SK-N-DZ (cell line): Measurements from ENCODE around the gene GDPGP1. TPM values are rescaled to one million over a fixed set of nuclear protein-coding genes. Genes with fewer than 3 reads are reported as not detected.
"Not testable (repeated sequence)": the region's sequence is repeated elsewhere in the genome, so short reads cannot be mapped to it uniquely, and the experiment has no call there.

ENCODE experiments used
- DNase-seq: peaks from one replicate; pipeline ENCODE4 v3.0.0-alpha.2; 2015; ENCODE audit warnings: low spot score
- polyA plus RNA-seq, 2 experiments: library from polyadenylated mRNA; depleted of rRNA; stranded (reverse); fragments of >200 nt; gene quantifications; 2 replicates each; pipeline ENCODE4 v1.2.3, GENCODE V29; 2014

GDPGP1 gene, protein sequence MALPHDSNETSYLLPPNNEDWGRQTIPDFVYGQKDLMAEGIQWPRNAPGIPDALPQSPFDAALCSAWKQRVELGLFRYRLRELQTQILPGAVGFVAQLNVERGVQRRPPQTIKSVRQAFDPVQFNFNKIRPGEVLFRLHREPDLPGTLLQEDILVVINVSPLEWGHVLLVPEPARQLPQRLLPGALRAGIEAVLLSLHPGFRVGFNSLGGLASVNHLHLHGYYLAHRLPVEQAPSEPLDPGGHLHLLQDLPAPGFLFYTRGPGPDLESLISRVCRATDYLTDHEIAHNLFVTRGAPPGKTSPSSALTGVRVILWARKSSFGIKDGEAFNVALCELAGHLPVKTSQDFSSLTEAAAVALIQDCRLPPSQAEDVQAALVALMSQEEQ
- polyA plus RNA-seq (2014; cell fraction: cytosol; rRNA removed), result 2.2 and 3.7 TPM in 2 replicates
- polyA plus RNA-seq (2014; cell fraction: nucleus; rRNA removed), result 1.7 and 4.8 TPM in 2 replicates

DNA sequence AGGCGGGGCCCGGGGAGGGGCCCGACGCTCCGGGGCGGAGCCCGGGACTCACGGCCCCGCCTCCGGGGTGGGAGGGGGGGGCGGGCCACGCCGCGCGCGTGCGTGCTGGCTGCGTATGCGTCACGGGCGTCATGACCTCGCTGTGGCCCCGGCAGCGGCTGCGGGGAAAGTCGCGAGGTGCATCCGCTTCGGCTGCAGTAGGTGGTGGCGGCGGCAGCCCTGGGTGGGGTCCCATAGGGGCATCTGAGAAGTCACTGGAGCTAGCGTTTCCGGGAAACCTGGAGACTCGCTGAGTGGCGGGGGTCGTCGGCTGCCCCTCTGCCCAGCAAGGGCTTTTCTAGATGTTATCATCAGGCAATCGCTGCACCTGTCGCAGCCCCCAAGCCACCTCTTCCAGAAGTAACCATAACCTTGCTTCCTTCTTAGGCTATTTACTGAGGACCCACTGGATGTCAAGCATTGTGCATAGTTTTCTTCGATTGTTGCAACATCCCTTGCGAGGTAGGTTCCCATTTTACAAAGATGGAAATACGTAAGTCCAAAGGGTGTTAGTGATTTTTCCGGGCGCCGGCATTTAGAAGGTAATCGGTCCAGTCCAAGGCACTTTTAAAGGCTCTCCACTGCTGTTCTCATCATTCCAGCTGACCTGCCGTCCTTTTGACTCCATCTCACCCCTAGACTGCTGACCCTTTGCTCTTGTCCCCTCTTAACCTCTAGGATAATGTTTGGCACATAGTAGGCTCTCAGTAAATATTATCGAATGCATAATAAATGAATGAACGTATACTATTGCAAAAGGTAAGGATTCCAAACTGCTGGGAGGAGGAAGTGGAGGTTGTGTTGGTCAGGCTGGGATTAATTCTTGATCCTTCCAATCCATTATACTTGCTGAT is at the start of gene GDPGP1:
TSS of gene GDPGP1 (plus strand) at position 114 of the 893 bp plus-strand sequence. CDS start 6,700 bp downstream, outside the sequence.
- peak; percentile 89 for DNase-seq

DNA sequence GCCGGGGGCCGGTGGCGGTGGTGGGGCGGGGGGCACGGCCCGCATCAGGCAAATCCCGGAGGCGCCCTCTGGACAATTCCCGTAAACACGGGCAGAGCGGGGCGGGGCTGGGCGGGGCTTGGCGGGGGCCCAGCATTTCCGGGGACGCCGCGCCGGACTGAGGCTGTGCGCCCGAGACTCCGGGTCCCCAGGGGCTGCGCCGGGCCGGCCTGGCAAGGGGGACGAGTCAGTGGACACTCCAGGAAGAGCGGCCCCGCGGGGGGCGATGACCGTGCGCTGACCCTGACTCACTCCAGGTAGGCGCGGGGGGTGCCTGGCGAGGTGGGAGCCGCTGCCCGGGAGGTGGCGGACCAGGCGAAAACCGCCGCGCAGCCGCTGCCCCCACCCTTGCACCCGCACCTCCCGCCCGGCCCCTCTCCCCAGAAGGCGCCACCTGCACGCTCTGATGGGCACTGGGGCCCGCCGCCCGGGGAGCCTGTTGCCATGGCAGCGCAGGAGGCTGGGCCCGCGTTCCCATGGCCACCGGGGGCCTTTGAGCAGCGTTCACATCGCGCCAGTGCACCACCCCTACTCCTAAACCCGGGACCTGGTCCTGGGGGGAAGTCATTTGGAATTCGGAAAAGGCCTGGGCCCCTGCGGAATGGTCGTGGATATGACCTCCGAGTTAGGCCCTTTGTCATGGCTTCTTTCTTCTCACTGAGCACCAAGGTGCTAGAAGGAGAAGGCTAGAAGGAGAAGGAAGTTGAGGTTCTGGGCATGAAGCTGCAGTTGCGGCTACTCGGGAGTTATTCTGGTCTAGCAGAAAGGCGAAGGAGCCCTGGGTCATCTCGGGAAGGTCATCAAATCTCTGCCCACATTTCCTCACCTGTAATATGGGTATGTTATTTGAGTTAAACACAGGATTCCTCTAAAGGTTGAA is 49.0 kb upstream of the GDPGP1 start:
- peak; percentile 59 for DNase-seq

DNA sequence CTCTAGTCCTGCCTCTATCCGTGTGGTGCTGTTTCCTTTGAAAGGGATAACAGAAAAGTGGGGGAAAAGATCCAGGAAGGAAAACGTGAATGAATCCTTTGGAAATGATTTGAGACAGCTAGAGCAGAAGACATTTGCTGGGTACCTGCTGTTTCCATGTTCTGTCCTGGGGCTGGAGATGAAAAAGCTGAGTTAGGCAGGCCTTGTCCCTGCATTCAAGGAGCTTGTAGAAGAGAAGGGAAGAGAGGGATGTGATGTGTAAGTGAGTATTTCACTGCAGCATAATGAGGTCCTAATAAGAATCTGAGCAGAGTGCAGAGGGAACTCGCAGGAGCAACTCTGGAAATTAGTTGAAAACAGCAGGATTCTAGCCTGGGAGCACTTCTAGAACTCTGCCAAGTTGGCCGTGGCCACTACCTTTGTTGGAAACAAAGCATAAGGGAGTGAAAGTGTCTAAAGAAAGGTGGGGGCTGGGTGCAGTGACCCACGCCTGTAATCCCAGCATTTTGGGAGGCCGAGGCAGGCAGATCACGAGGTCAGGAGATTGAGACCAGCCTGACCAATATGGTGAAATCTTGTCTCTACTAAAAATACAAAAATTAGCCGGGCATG is 46.6 kb upstream of the GDPGP1 start:
- no peak for DNase-seq

DNA sequence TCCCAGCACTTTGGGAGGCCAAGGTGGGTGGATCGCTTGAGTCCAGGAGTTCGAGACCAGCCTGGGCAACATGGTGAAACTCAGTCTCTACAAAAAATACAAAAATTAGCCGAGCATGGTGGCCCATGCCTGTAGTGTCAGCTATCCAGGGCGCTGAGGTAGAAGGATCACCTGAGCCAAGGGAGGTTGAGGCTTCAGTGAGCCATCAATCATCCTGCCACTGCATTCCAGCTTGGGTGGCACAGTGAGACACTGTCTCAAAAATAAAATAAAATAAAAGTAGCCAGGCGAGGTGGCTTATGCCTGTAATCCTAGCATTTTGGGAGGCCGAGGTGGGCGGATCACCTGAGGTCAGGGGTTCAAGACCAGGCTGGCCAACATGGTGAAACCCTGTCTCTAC is 45.9 kb upstream of the GDPGP1 start:
- DNase-seq, result not testable (repeated sequence)

DNA sequence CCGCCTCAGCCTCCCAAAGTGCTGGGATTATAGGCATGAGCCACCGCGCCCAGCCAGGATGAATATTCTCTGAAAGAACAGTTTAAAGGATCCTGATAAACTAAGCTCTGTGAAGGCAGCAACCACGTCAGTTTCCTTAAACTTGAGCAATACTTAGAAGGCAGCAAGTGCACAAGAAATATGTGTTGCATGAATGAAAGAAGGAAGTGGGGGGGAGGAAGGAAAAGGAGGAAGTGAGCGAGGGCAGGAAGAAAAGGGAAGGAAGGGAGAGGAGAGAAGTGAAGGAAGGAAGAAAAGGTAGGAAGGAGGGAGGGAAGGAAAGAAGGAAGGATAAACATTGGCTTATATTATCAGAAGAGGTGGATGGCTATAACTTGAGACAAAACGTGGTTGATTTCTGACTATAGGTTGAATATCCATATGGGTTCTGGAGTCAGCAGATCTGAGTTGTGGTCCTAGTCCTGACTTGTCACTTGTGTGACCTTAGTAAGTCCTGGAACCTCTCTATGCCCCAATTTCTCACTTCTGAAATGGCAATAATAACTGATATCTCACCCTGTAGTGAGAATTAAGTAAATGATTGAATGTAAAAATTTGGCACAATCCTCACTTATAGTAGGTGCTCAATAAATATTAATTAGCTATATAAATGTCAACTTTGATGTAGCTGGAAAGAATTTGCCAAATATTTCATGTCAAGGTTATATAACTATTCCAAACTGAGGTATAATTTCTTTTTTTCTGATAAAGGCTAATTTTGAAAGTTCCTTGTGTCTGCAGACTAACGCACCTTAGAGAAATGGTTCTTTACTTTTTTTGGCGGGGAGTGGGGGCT is 44.9 kb upstream of the GDPGP1 start:
- DNase-seq, result no peak

GRCh38 chr15:90189781-90190467 is 44.1 kb upstream of the GDPGP1 start:
- no peak for DNase-seq

- no peak for DNase-seq
These were observed 43.2 kb upstream of the GDPGP1 start for GRCh38 chr15:90190606-90191343.

DNA sequence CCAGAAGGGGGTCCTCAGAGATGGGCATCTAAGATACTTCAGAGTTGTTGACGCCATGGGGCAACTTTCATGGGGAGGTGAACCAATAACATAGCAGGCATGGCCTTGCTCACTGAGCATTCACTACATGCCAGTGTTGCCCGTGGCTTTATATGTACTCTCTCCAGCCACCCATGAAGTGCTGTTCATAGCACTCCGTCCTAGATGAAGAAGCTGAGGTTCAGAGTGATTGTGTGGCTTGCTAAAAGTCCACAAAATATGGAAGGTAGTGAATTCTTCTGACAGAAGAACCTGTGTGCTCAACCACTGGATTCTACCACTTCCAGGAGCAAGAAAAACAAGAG is 42.7 kb upstream of the GDPGP1 start:
- no peak for DNase-seq

DNA sequence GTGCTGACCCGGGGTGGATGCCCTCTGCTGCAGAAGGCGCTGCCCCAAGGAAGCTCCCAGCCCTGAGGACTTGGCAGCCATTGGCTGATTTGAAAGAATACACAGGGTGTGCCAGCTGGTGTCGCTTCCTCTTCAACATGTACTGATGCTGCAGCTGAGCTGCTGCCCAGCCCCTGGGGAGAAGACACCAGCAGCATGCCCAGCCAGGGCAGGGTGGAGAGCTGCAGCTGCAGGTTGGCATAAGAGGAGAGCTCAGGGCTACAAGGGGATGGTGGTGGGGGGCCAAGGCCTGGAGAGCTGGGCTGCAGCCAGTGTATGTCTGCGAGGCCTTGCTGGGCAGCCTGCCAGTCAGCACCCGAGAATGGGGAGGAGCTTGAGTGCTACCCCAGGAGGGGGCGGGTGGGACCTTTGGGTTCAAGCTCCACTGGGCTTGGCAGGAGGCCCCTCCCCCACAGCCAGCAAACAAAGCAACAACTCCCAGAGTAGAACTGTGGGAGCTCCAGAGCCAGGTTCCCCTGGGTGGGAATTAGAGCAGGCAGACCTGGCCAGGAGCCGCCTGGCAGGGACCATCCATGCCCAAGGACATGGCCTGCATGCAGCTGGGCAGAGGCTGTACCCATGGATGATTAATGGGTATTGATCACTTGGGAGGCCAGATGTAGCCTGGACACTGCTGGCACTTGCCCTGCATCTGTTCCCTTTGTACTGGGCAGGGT is 42.1 kb upstream of the GDPGP1 start:
- peak; percentile 37 for DNase-seq

- DNase-seq, result no peak
These were observed 40.8 kb upstream of the GDPGP1 start for GRCh38 chr15:90192961-90193786.

GRCh38 chr15:90194655-90195054 is 39.4 kb upstream of the GDPGP1 start:
- DNase-seq, result no peak

- peak; percentile 27 for DNase-seq
These were observed 33.4 kb upstream of the GDPGP1 start for GRCh38 chr15:90200534-90201129.

GRCh38 chr15:90201130-90201943 is 32.7 kb upstream of the GDPGP1 start, which contains the start of gene SEMA4B:
SEMA4B (plus strand) TSS chr15:90201330; CDS start chr15:90201579, 249 bp downstream.
- DNase-seq, result peak; percentile 75

DNA sequence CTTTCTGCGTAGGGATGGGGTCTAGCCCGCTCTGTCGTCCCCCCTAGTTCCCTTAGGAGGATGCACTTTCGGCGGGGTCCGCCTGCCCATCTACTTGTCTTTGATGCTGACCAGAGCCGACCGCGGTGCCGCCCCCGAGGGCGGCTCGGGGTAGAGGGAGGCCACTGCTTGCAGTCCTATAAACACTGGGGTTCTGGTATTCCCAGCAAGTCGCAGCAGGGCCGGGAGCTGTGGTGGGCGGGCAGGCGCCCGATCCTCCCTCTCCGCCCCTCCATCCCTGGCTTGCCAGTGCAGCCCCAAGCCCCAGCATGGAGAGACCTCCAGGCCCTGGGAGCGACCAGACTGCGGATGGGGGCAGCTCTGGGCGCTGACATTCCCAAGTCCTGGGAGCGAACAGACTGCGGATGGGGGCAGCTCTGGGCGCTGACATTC is 32.0 kb upstream of the GDPGP1 start:
- peak; percentile 43 for DNase-seq

GRCh38 chr15:90202929-90203328 is 31.1 kb upstream of the GDPGP1 start:
- no peak for DNase-seq

GRCh38 chr15:90203473-90203872 is 30.5 kb upstream of the GDPGP1 start:
- no peak for DNase-seq
